HEK293 (cell line): Measurements from ENCODE around the gene SAMD14.

Source experiments
- GLIS1 ChIP-seq: fragments of 450-650 bp; formaldehyde crosslinking; IDR thresholded peaks from 2 replicates; pipeline ENCODE4 v1.5.1; 2016; ENCODE audit warnings: missing biosample characterization, missing genetic modification characterization
- HOXC10 ChIP-seq: sonication (generic); formaldehyde crosslinking; IDR thresholded peaks from 2 replicates; pipeline ENCODE4 v1.8.1; 2023; ENCODE audit warnings: mild to moderate bottlenecking, missing genetic modification reagents
- INSM2 ChIP-seq: fragments of 450-650 bp; formaldehyde crosslinking; IDR thresholded peaks from 2 replicates; pipeline ENCODE4 v1.5.1; 2016; ENCODE audit warnings: missing biosample characterization, missing genetic modification characterization
- PATZ1 ChIP-seq: fragments of 450-650 bp; formaldehyde crosslinking; IDR thresholded peaks from 2 replicates; pipeline ENCODE4 v1.5.1; 2016; ENCODE audit warnings: missing biosample characterization, missing genetic modification characterization
- REST ChIP-seq: fragments of 450-650 bp; formaldehyde crosslinking; IDR thresholded peaks from 2 replicates; pipeline ENCODE4 v1.5.1; 2016; ENCODE audit warnings: missing biosample characterization, missing genetic modification characterization
- ZBTB1 ChIP-seq: fragments of 450-650 bp; formaldehyde crosslinking; IDR thresholded peaks from 2 replicates; pipeline ENCODE4 v1.5.1; 2016; ENCODE audit warnings: missing biosample characterization, missing genetic modification characterization
- ZBTB20 ChIP-seq: fragments of 450-650 bp; formaldehyde crosslinking; IDR thresholded peaks from 2 replicates; pipeline ENCODE4 v1.5.1; 2016; ENCODE audit warnings: missing biosample characterization, missing genetic modification characterization
- ZBTB21 ChIP-seq: fragments of 450-650 bp; formaldehyde crosslinking; IDR thresholded peaks from 2 replicates; pipeline ENCODE4 v1.5.1; 2017; ENCODE audit warnings: missing biosample characterization, missing genetic modification characterization
- ZBTB26 ChIP-seq: fragments of 450-650 bp; formaldehyde crosslinking; optimal IDR thresholded peaks from 2 replicates; pipeline ENCODE3; 2016; ENCODE audit warnings: missing biosample characterization, mild to moderate bottlenecking, missing genetic modification characterization
- ZBTB44 ChIP-seq: fragments of 450-650 bp; IDR thresholded peaks from 2 replicates; pipeline ENCODE4 v1.5.1; 2018; ENCODE audit warnings: missing biosample characterization, mild to moderate bottlenecking, missing genetic modification characterization
- ZBTB7A ChIP-seq: fragments of 450-650 bp; formaldehyde crosslinking; IDR thresholded peaks from 2 replicates; pipeline ENCODE4 v1.5.1; 2016; ENCODE audit warnings: low read depth, missing biosample characterization, missing genetic modification characterization
- ZFP41 ChIP-seq: fragments of 450-650 bp; formaldehyde crosslinking; IDR thresholded peaks from 2 replicates; pipeline ENCODE4 v1.5.1; 2016; ENCODE audit warnings: missing biosample characterization, missing genetic modification characterization, borderline replicate concordance
- ZNF132 ChIP-seq: fragments of 450-650 bp; formaldehyde crosslinking; IDR thresholded peaks from 2 replicates; pipeline ENCODE4 v1.5.1; 2017; ENCODE audit warnings: missing biosample characterization, missing genetic modification characterization, borderline replicate concordance
- ZNF155 ChIP-seq: fragments of 450-650 bp; formaldehyde crosslinking; IDR thresholded peaks from 2 replicates; pipeline ENCODE4 v1.5.1; 2016; ENCODE audit warnings: missing biosample characterization, missing genetic modification characterization
- ZNF16 ChIP-seq: fragments of 450-650 bp; formaldehyde crosslinking; IDR thresholded peaks from 2 replicates; pipeline ENCODE4 v1.5.1; 2016; ENCODE audit warnings: low read depth, missing biosample characterization, missing genetic modification characterization
- ZNF169 ChIP-seq: fragments of 450-650 bp; formaldehyde crosslinking; IDR thresholded peaks from 2 replicates; pipeline ENCODE4 v1.5.1; 2016; ENCODE audit warnings: missing biosample characterization, missing genetic modification characterization
- ZNF202 ChIP-seq: fragments of 450-650 bp; formaldehyde crosslinking; IDR thresholded peaks from 2 replicates; pipeline ENCODE4 v1.5.1; 2016; ENCODE audit warnings: missing biosample characterization, missing genetic modification characterization, borderline replicate concordance
- ZNF239 ChIP-seq: fragments of 450-650 bp; formaldehyde crosslinking; IDR thresholded peaks from 2 replicates; pipeline ENCODE4 v1.5.1; 2016; ENCODE audit warnings: missing biosample characterization, missing genetic modification characterization
- ZNF302 ChIP-seq: fragments of 450-650 bp; formaldehyde crosslinking; IDR thresholded peaks from 2 replicates; pipeline ENCODE4 v1.5.1; 2016; ENCODE audit warnings: missing biosample characterization, missing genetic modification characterization, low read depth
- ZNF341 ChIP-seq: fragments of 450-650 bp; formaldehyde crosslinking; IDR thresholded peaks from 2 replicates; pipeline ENCODE4; 2016; ENCODE audit warnings: low read depth, missing biosample characterization, missing genetic modification characterization
- ZNF398 ChIP-seq: fragments of 450-650 bp; formaldehyde crosslinking; IDR thresholded peaks from 2 replicates; pipeline ENCODE4 v1.5.1; 2017; ENCODE audit warnings: missing biosample characterization, missing genetic modification characterization
- ZNF560 ChIP-seq: fragments of 450-650 bp; formaldehyde crosslinking; IDR thresholded peaks from 2 replicates; pipeline ENCODE4 v1.5.1; 2017; ENCODE audit warnings: missing biosample characterization, missing genetic modification characterization, borderline replicate concordance
- ZNF596 ChIP-seq: fragments of 450-650 bp; IDR thresholded peaks from 2 replicates; pipeline ENCODE4 v1.5.0; 2018; ENCODE audit warnings: missing biosample characterization, mild to moderate bottlenecking, missing genetic modification characterization, moderate library complexity
- ZNF677 ChIP-seq: fragments of 450-650 bp; IDR thresholded peaks from 2 replicates; pipeline ENCODE4 v1.5.0; 2018; ENCODE audit warnings: missing biosample characterization, mild to moderate bottlenecking, missing genetic modification characterization, moderate library complexity
- ZNF707 ChIP-seq: fragments of 450-650 bp; formaldehyde crosslinking; IDR thresholded peaks from 2 replicates; pipeline ENCODE4 v1.5.1; 2016; ENCODE audit warnings: missing biosample characterization, missing genetic modification characterization
- ZSCAN23 ChIP-seq: fragments of 450-650 bp; formaldehyde crosslinking; IDR thresholded peaks from 2 replicates; pipeline ENCODE4 v1.5.1; 2016; ENCODE audit warnings: missing biosample characterization, missing genetic modification characterization

Gene SAMD14

GRCh38 chr17:50149417-50150353 is 19.7 kb upstream of the SAMD14 start (continued):
- no peak for TF ChIP-seq REST (tag by site-specific recombination)
- no peak for TF ChIP-seq ZBTB44
- TF ChIP-seq ZSCAN23 (tag by site-specific recombination): no peak
- peak; percentile 43 for TF ChIP-seq ZBTB20 (tag by site-specific recombination)
- no peak for TF ChIP-seq ZFP41 (tag by site-specific recombination)
- TF ChIP-seq ZBTB21 (tag by site-specific recombination): no peak
- peak; percentile 20; the same call in 1 of the 2 replicates for TF ChIP-seq GLIS1 (tag by site-specific recombination)
- no peak for TF ChIP-seq ZNF677 (tag by site-specific recombination)
- TF ChIP-seq ZNF239 (tag by site-specific recombination): no peak
- no peak for TF ChIP-seq ZNF202 (tag by site-specific recombination)
- TF ChIP-seq ZNF596 (tag by site-specific recombination): no peak
- no peak for TF ChIP-seq ZNF155 (tag by site-specific recombination)
- TF ChIP-seq ZNF16 (tag by site-specific recombination): no peak
- no peak for TF ChIP-seq INSM2
- TF ChIP-seq ZNF341 (tag by site-specific recombination): no peak
- no peak for TF ChIP-seq ZNF302 (tag by site-specific recombination)
- TF ChIP-seq ZBTB26 (tag by site-specific recombination): peak; percentile 78
- TF ChIP-seq ZNF707 (tag by site-specific recombination): no peak
- TF ChIP-seq ZNF169 (tag by site-specific recombination): no peak
- TF ChIP-seq ZNF398: peak; percentile 44; the same call in 1 of the 2 replicates
- TF ChIP-seq PATZ1 (tag by site-specific recombination): no peak; the same call in 1 of the 2 replicates
- TF ChIP-seq ZNF132: no peak
- no peak for TF ChIP-seq ZNF560 (tag by site-specific recombination)
- no peak for TF ChIP-seq ZBTB1
- TF ChIP-seq HOXC10: no peak
- TF ChIP-seq ZBTB7A (tag by site-specific recombination): no peak
